Upper lobe of right lung (tissue), 1 donor: Measurements from ENCODE around the gene SAMD9L. TPM values are rescaled to one million over a fixed set of nuclear protein-coding genes. Genes with fewer than 3 reads are reported as not detected.
A peak's percentile ranks its signal among the peaks of the same experiment; 100 is the strongest.
"Not testable (repeated sequence)": the region's sequence is repeated elsewhere in the genome, so short reads cannot be mapped to it uniquely, and the experiment has no call there.

ENCODE experiments used
- ATAC-seq: fragments of 200-7000 bp; cut with Tn5 transposase; one replicate; pipeline ENCODE4 v1.9.1; 2020; ENCODE audit warnings: mild to moderate bottlenecking, moderate library complexity
- DNase-seq: peaks from one replicate; pipeline ENCODE4 v3.0.0-alpha.2; 2020
- H3K27ac ChIP-seq: fragments of 200-600 bp; one replicate; pipeline ENCODE4 v1.8.0; 2022
- H3K27me3 ChIP-seq: fragments of 200-600 bp; one replicate; pipeline ENCODE4 v1.8.0; 2022; ENCODE audit warnings: mild to moderate bottlenecking
- H3K36me3 ChIP-seq: fragments of 200-600 bp; one replicate; pipeline ENCODE4 v1.8.0; 2022
- H3K4me1 ChIP-seq: fragments of 200-600 bp; one replicate; pipeline ENCODE4 v1.8.0; 2022
- H3K4me3 ChIP-seq: fragments of 200-600 bp; one replicate; pipeline ENCODE4 v1.8.0; 2022; ENCODE audit warnings: mild to moderate bottlenecking
- H3K9me3 ChIP-seq: fragments of 200-600 bp; one replicate; pipeline ENCODE4 v1.8.0; 2022
- intact Hi-C: fragments of 100-400 bp; cut with DNase I; formaldehyde crosslinking; loops from one replicate; pipeline ENCODE4 v1.11.0; 2022
- total RNA-seq: library from RNA; stranded (reverse); fragmentation: NEBNext Ultra II Directional; extraction: Animal tissue kit (Norgen Biotek cat#: 25700); gene quantifications from one replicate; pipeline ENCODE4 v1.2.1, GENCODE V29; 2021
- TF ChIP-seq, protein P1 (sequence below): fragments of 200-600 bp; IDR thresholded peaks from one replicate; pipeline ENCODE4 v1.8.0; 2022; ENCODE audit warnings: antibody characterized with exemption
- donor health status: DM: no; HTN: yes; CAD: no; lungs with severe emphysema.

SAMD9L gene
- total RNA-seq, 1 donor from 2014 or later, result 46.5 TPM

DNA sequence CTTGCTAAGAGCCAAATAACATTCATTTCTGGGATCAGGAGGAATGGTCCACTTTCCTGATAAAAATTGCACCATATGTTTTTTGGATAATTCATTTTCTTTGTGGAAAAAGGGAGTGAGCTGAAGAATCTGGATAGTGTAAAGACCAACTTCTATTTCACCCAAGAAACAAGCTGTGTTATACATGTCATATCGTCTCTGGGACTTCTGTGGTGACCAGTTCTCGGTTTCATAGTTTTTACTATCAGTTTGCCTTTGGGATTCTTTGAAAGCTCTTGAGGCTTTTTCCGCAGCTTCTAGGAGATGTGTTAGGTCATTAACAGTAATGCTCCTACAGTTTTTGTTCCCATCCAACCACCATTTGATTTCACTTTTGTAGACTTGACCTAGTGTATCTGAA lies 16.0 kb downstream of the SAMD9L start:
- Histone ChIP-seq H3K27me3 (no peaks in the 10 kb centered on the region), H3K4me1 (no peaks in the 10 kb centered on the region), H3K9me3 (peaks cover 37% of the 10 kb centered on the region), H3K36me3 (peaks cover 15% of the 10 kb centered on the region), H3K27ac (no peak overlapping the region), H3K4me3 (no peak overlapping the region)
- TF ChIP-seq, protein P1, sequence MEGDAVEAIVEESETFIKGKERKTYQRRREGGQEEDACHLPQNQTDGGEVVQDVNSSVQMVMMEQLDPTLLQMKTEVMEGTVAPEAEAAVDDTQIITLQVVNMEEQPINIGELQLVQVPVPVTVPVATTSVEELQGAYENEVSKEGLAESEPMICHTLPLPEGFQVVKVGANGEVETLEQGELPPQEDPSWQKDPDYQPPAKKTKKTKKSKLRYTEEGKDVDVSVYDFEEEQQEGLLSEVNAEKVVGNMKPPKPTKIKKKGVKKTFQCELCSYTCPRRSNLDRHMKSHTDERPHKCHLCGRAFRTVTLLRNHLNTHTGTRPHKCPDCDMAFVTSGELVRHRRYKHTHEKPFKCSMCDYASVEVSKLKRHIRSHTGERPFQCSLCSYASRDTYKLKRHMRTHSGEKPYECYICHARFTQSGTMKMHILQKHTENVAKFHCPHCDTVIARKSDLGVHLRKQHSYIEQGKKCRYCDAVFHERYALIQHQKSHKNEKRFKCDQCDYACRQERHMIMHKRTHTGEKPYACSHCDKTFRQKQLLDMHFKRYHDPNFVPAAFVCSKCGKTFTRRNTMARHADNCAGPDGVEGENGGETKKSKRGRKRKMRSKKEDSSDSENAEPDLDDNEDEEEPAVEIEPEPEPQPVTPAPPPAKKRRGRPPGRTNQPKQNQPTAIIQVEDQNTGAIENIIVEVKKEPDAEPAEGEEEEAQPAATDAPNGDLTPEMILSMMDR, result no peak
- intact Hi-C loops, result no loop called here
- ATAC-seq, result no peak
- no peak for DNase-seq

DNA sequence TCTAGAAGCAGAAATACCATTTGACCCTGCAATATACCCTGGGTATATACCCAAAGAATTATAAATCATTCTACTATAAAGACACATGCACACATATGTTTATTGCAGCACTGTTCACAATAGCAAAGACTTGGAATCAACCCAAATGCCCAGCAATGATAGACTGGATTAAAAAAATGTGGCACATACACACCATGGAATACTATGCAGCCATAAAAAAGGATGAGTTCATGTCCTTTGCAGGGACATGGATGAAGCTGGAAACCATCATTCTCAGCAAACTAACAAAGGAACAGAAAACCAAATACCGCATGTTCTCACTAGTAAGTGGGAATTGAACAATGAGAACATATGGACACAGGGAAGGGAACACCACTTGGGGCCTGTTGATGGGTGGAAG lies 21.2 kb downstream of the SAMD9L start:
- H3K4me1 ChIP-seq, H3K9me3 ChIP-seq, H3K4me3 ChIP-seq, ATAC-seq, H3K27me3 ChIP-seq, H3K36me3 ChIP-seq, DNase-seq, intact Hi-C loops, H3K27ac ChIP-seq: not testable (repeated sequence)

DNA sequence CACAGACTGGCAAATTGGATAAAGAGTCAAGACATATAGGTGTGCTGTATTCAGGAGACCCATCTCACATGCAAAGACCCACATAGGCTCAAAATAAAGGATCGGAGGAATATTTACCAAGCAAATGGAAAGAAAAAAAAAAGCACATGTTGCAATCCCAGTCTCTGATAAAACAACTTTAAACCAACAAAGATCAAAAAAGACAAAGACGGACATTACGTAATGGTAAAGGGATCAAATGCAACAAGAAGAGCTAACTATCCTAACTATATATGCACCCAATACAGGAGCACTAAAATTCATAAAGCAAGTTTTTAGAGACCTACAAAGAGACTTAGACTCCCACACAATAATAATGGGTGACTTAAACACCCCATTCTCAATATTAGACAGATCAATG lies 24.7 kb downstream of the SAMD9L start:
- H3K36me3 ChIP-seq, intact Hi-C loops, H3K4me1 ChIP-seq, DNase-seq, H3K9me3 ChIP-seq, H3K27ac ChIP-seq, H3K4me3 ChIP-seq, ATAC-seq, H3K27me3 ChIP-seq: not testable (repeated sequence)

DNA sequence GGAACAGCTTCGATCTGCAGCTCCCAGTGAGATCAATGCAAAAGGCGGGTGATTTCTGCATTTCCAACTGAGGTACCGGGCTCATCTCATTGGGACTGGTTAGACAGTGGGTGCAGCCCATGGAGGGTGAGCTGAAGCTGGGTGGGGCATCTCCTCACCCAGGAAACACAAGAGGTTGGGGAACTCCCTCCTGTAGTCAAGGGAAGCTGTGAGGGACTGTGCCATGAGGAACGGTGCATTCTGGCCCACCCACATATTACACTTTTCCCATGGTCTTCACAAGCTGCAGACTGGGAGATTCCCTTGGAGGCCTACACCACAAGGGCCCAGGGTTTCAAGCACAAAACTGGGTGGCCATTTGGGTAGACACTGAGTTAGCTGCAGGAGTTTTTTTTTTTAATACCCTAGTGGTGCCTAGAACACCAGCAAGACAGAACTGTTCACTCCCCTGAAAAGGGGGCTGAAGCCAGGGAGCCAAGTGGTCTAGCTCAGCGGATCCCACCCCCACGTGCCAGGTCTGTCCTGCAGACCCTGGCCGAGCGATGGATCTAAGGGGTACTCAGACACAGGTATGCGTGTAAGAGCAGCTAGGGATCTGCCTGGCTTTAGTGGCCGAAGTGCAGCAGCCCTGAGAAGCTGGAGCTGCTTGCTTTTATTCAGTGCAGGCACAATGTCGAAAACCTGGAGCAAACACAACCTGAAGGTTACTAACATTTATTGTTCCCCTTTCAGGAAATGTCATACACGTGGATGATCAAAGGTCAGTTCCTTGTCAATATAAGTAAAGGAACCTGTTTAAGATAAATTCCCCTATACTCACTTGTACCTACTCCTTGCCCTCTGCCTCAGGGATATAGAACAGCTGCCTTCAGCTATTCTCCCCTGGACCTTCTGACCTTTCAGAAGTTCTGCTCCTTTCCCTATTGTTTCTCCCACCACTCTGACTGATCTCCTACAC lies 27.3 kb downstream of the SAMD9L start:
- Histone ChIP-seq H3K9me3 (no peaks in the 10 kb centered on the region), H3K27me3 (no peaks in the 10 kb centered on the region), H3K4me3 (no peak overlapping the region), H3K4me1 (peaks cover 12% of the 10 kb centered on the region), H3K36me3 (no peaks in the 10 kb centered on the region), H3K27ac (no peak overlapping the region)
- DNase-seq (no peak), ATAC-seq (no peak)
- TF ChIP-seq, protein P1, result no peak
- intact Hi-C loops, result no loop called here

DNA sequence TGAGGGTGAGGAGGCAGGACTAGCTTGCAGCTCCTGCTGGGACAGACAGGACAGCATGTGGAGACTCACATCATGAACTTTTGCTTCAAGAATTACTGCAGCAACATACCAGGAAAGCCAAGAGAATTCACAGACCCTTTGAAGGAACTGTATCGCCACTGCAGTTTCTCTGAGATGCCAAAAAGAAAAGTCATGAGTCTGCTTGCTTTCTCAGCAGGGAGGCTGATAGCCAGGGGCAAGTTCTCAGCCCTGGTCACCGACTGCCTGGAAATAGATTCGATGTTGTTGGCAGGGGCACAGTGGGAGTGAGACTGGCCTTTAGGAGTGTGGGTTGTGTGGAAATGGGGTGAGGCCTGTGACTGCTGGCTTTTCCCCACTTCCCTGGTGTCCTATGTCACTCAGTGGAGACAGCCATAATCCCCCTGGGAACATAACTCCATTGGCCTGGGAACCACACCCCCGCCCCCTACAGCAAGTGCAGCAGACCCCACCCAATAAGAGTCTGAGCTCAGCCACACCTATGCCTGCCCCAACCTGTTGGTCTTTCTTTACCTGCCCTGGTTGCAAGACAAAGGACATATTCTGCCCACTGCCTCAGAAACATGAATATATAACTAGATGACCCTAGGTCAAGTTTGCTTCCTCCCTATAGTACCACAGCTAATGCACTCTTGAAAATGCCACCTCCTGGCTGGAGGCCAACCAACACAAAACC lies 28.8 kb downstream of the SAMD9L start:
- Histone ChIP-seq H3K36me3 (no peaks in the 10 kb centered on the region), H3K9me3 (no peaks in the 10 kb centered on the region), H3K27me3 (no peaks in the 10 kb centered on the region), H3K27ac (no peak overlapping the region), H3K4me1 (peaks cover 17% of the 10 kb centered on the region), H3K4me3 (no peak overlapping the region)
- ATAC-seq, result no peak
- no peak for DNase-seq
- intact Hi-C loops, result no loop called here
- TF ChIP-seq, protein P1, result no peak

DNA sequence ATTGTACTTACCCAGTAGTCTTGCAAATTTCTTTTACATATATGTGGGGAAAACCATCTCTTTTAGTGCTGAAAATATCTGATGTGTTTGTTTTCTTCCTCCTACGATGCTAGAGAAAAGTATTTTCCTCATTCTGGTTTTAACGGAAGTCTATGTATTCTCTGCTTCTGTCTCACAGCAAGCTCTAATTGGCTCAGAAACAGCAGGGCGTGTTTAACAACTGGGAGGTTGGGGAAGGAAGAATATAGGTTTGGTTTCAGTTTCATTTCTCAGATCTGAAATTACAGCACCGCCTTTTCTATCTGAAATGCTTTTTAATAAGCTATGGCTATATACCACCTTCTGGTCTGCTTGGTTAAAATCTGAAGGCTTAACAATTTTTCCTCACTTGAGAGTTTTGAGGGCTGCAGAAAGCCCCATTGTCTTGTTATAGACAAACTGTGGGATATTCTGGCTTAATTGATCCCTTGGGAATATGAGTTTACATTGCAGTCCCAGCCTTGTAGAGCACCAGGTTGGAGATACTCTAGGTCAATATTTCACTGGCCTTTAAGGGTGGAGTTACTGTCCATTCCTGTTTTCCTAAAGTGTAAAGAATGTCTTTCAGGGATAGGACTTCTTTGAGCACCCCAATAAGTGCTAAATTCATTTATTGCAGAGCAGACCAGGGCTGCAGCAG lies 30.2 kb downstream of the SAMD9L start, which contains the start of gene SAMD9:
Gene SAMD9, minus strand, starts transcription at position 128 of the 679 bp plus-strand sequence. CDS start 11,882 bp downstream, outside the sequence.
- intact Hi-C loops, result no loop called here
- TF ChIP-seq, protein P1, result no peak
- H3K27me3 ChIP-seq, result no peaks in the 10 kb centered on the region
- DNase-seq, result no peak
- H3K4me3 ChIP-seq, result peak within 1 kb of the TSS; percentile 60
- no peaks in the 10 kb centered on the region for H3K9me3 ChIP-seq
- no peaks in the 10 kb centered on the region for H3K36me3 ChIP-seq
- H3K27ac ChIP-seq, result peak within 1 kb of the TSS; percentile 79
- H3K4me1 ChIP-seq, result peaks cover 17% of the 10 kb centered on the region
- peak; percentile 98 for ATAC-seq
